BLaER1 treated with 17β-estradiol and CSF1 and Interleukin-3, amounts not matched to agents 10 nM and 100 nM (cell line): ENCODE results near the gene P2RX1.
A peak's percentile ranks its signal among the peaks of the same experiment; 100 is the strongest.

Experiments used
- H3K27ac ChIP-seq, 11 experiments: shearing (Covaris generic); formaldehyde crosslinking; 2 replicates each; pipeline ENCODE4 v1.8.1; 2022
- H3K27me3 ChIP-seq, 11 experiments: shearing (Covaris generic); formaldehyde crosslinking; 2 replicates each; pipeline ENCODE4 v1.8.1; 2022
- H3K36me3 ChIP-seq, 11 experiments: shearing (Covaris generic); formaldehyde crosslinking; 2 replicates each; pipeline ENCODE4 v1.8.1; 2022
- H3K4me1 ChIP-seq, 10 experiments: shearing (Covaris generic); formaldehyde crosslinking; 2 replicates each; pipeline ENCODE4 v1.8.1; 2022
- H3K4me2 ChIP-seq, 11 experiments: shearing (Covaris generic); formaldehyde crosslinking; 2 replicates each; pipeline ENCODE4 v1.8.1; 2022
- H3K4me3 ChIP-seq, 10 experiments: shearing (Covaris generic); formaldehyde crosslinking; 2 replicates each; pipeline ENCODE4 v1.8.1; 2022
- H3K9ac ChIP-seq, 11 experiments: shearing (Covaris generic); formaldehyde crosslinking; 2 replicates each; pipeline ENCODE4 v1.8.1; 2022
- H3K9me3 ChIP-seq, 11 experiments: shearing (Covaris generic); formaldehyde crosslinking; replicated peaks in 1 of 11; 2 replicates each; pipeline ENCODE4 v1.8.1; 2022
- H4K20me1 ChIP-seq, 11 experiments: shearing (Covaris generic); formaldehyde crosslinking; 2 replicates each; pipeline ENCODE4 v1.8.1; 2022
- Cebpa-rat ChIP-seq, 11 experiments: shearing (Covaris generic); IDR thresholded peaks; 2 replicates each; pipeline ENCODE4 v1.8.1; 2022

Gene P2RX1

GRCh38 chr17:3884188-3884587 is 32.1 kb downstream of the P2RX1 start:
- Histone ChIP-seq H3K4me2 (peak overlapping the region in 2 of 11 experiments; percentile 7 to 99; a peak in 2 of 22 replicates), H3K27me3 (no peaks in the 10 kb centered on the region), H3K4me1 (peaks cover 35 to 65% (median 54%) of the 10 kb centered on the region in 10 experiments), H3K9ac (no peak overlapping the region), H3K4me3 (no peak overlapping the region), H4K20me1 (peaks cover 0 to under 1% (median 0%) of the 10 kb centered on the region in 11 experiments; a peak in 2 of 22 replicates), H3K9me3 (no peaks in the 10 kb centered on the region), H3K36me3 (peaks cover 0 to 30% (median 6%) of the 10 kb centered on the region in 11 experiments; a peak in 10 of 22 replicates), H3K27ac (0 out of 22 replicates have a peak overlapping the region, but pooled peaks of 1 of the 11 experiments have one; percentile 3)
- no peak for TF ChIP-seq Cebpa-rat (IDR thresholded peaks at IDR 0.05)

GRCh38 chr17:3882276-3882675 is 34.0 kb downstream of the P2RX1 start:
- Histone ChIP-seq H3K9ac (no peak overlapping the region), H3K4me1 (peaks cover 16 to 48% (median 38%) of the 10 kb centered on the region in 10 experiments), H3K27ac (0 out of 22 replicates have a peak overlapping the region, but pooled peaks of 1 of the 11 experiments have one; percentile 28), H3K4me2 (no peak overlapping the region), H3K36me3 (peaks cover 0 to 32% (median 6%) of the 10 kb centered on the region in 11 experiments; a peak in 10 of 22 replicates), H3K4me3 (no peak overlapping the region), H3K9me3 (no peaks in the 10 kb centered on the region), H4K20me1 (no peaks in the 10 kb centered on the region; a peak in 1 of 22 replicates), H3K27me3 (no peaks in the 10 kb centered on the region)
- no peak for TF ChIP-seq Cebpa-rat (IDR thresholded peaks at IDR 0.05)

- TF ChIP-seq Cebpa-rat (IDR thresholded peaks at IDR 0.05), result no peak
- Histone ChIP-seq H3K27ac (no peak overlapping the region), H3K4me1 (peaks cover 3 to 35% (median 25%) of the 10 kb centered on the region in 10 experiments), H3K27me3 (no peaks in the 10 kb centered on the region), H3K9me3 (no peaks in the 10 kb centered on the region), H3K36me3 (peaks cover 0 to 44% (median 10%) of the 10 kb centered on the region in 11 experiments; a peak in 14 of 22 replicates), H3K9ac (no peak overlapping the region), H3K4me2 (no peak overlapping the region), H4K20me1 (no peaks in the 10 kb centered on the region), H3K4me3 (no peak overlapping the region)
Measured at GRCh38 chr17:3880983-3881382, 35.3 kb downstream of the P2RX1 start.

GRCh38 chr17:3879591-3880417 is 36.5 kb downstream of the P2RX1 start:
- no peaks in the 10 kb centered on the region for H4K20me1 ChIP-seq
- no peaks in the 10 kb centered on the region for H3K27me3 ChIP-seq
- peaks cover 0 to 23% (median 15%) of the 10 kb centered on the region in 10 experiments; a peak in 12 of 20 replicates for H3K4me1 ChIP-seq
- H3K9me3 ChIP-seq, result no peaks in the 10 kb centered on the region
- TF ChIP-seq Cebpa-rat (IDR thresholded peaks at IDR 0.05), result no peak
- H3K27ac ChIP-seq, result peak overlapping the region in 2 of 11 experiments; percentile 2 to 15; a peak in 2 of 22 replicates
- peaks cover 0 to 46% (median 13%) of the 10 kb centered on the region in 11 experiments; a peak in 14 of 22 replicates for H3K36me3 ChIP-seq
- peak overlapping the region in 4 of 11 experiments; percentile 4 to 41 (median 26); a peak in 6 of 22 replicates for H3K9ac ChIP-seq
- H3K4me3 ChIP-seq, result no peak overlapping the region
- H3K4me2 ChIP-seq, result peak overlapping the region in 1 of 11 experiments; percentile 5; a peak in 2 of 22 replicates

GRCh38 chr17:3879186-3879585 is 37.1 kb downstream of the P2RX1 start:
- no peaks in the 10 kb centered on the region; a peak in 1 of 22 replicates for H3K27me3 ChIP-seq
- peak overlapping the region in 4 of 11 experiments; percentile 4 to 41 (median 26); a peak in 5 of 22 replicates for H3K9ac ChIP-seq
- no peaks in the 10 kb centered on the region for H3K9me3 ChIP-seq
- H4K20me1 ChIP-seq, result no peaks in the 10 kb centered on the region
- peaks cover 0 to 19% (median 10%) of the 10 kb centered on the region in 10 experiments; a peak in 10 of 20 replicates for H3K4me1 ChIP-seq
- peaks cover 0 to 41% (median 14%) of the 10 kb centered on the region in 11 experiments; a peak in 12 of 22 replicates for H3K36me3 ChIP-seq
- no peak for TF ChIP-seq Cebpa-rat (IDR thresholded peaks at IDR 0.05)
- H3K4me2 ChIP-seq, result peak overlapping the region in 1 of 11 experiments; percentile 5; a peak in 2 of 22 replicates
- peak overlapping the region in 1 of 11 experiments; percentile 15; a peak in 1 of 22 replicates for H3K27ac ChIP-seq
- no peak overlapping the region for H3K4me3 ChIP-seq

GRCh38 chr17:3877220-3877619 is 39.0 kb downstream of the P2RX1 start:
- peaks cover 0 to 15% (median 12%) of the 10 kb centered on the region in 10 experiments; a peak in 15 of 20 replicates for H3K4me1 ChIP-seq
- no peak overlapping the region for H3K9ac ChIP-seq
- H3K36me3 ChIP-seq, result peaks cover 14 to 46% (median 22%) of the 10 kb centered on the region in 11 experiments; a peak in 20 of 22 replicates
- no peak for TF ChIP-seq Cebpa-rat (IDR thresholded peaks at IDR 0.05)
- no peak overlapping the region for H3K4me3 ChIP-seq
- no peaks in the 10 kb centered on the region; a peak in 1 of 22 replicates for H3K27me3 ChIP-seq
- no peak overlapping the region for H3K27ac ChIP-seq
- H3K4me2 ChIP-seq, result no peak overlapping the region
- H4K20me1 ChIP-seq, result no peaks in the 10 kb centered on the region
- H3K9me3 ChIP-seq, result peaks cover 0 to 15% (median 3%) of the 10 kb centered on the region in 11 experiments; a peak in 4 of 22 replicates

GRCh38 chr17:3875317-3875716 is 40.9 kb downstream of the P2RX1 start:
- peaks cover 16 to 33% (median 30%) of the 10 kb centered on the region in 10 experiments for H3K4me1 ChIP-seq
- H3K4me3 ChIP-seq, result no peak overlapping the region
- no peaks in the 10 kb centered on the region; a peak in 1 of 22 replicates for H3K27me3 ChIP-seq
- no peaks in the 10 kb centered on the region for H4K20me1 ChIP-seq
- no peak for TF ChIP-seq Cebpa-rat (IDR thresholded peaks at IDR 0.05)
- no peak overlapping the region for H3K9ac ChIP-seq
- H3K9me3 ChIP-seq, result peaks cover 0 to 15% (median 3%) of the 10 kb centered on the region in 11 experiments; a peak in 4 of 22 replicates
- no peak overlapping the region for H3K4me2 ChIP-seq
- no peak overlapping the region for H3K27ac ChIP-seq
- H3K36me3 ChIP-seq, result peaks cover 14 to 49% (median 24%) of the 10 kb centered on the region in 11 experiments; a peak in 20 of 22 replicates

- Histone ChIP-seq H3K4me2 (no peak overlapping the region), H3K4me1 (peaks cover 16 to 32% (median 30%) of the 10 kb centered on the region in 10 experiments), H3K36me3 (peaks cover 14 to 49% (median 24%) of the 10 kb centered on the region in 11 experiments; a peak in 20 of 22 replicates), H3K9ac (no peak overlapping the region), H4K20me1 (no peaks in the 10 kb centered on the region), H3K9me3 (peaks cover 0 to 15% (median 3%) of the 10 kb centered on the region in 11 experiments; a peak in 4 of 22 replicates), H3K4me3 (no peak overlapping the region), H3K27me3 (no peaks in the 10 kb centered on the region; a peak in 1 of 22 replicates), H3K27ac (no peak overlapping the region)
- no peak for TF ChIP-seq Cebpa-rat (IDR thresholded peaks at IDR 0.05)
Measured at GRCh38 chr17:3873862-3874261, 42.4 kb downstream of the P2RX1 start.
